Measurements from ENCODE around the gene IMMT.
A peak's percentile ranks its signal among the peaks of the same experiment; 100 is the strongest.

IMMT gene

DNA sequence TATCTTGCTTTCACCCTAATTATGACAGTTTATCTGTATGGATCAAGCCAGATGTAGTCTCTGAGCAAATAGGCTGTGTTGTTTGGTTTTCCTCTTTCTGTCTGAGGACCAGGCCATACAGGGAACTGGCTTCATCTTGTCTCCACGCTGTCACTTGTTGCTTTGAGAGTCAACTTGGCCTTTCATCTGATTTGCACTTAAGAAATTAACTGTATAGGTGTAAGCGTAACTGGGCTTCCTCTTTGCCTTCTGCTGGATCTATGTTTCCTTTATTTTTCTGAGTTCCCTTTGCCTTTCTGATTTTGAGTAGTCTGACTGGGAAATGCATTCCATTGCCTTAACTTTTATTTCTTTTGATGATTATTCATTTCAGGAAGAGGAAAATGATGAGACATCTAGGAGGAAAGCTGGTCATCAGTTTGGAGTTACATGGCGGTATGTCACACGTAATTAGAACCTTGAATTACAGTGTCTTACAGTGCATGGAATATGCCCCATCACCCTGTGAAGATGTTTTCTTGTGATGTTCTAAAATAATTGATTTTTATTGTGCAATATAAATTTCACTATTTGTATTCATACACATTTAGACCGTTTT lies 71.8 kb downstream of the IMMT start:
- no peak for DNase-seq
- Mint-ChIP-seq H3K27ac (no peak overlapping the region), H3K4me1 (ENCODE audit: low read depth) (no peaks in the 10 kb centered on the region), H3K27me3 (no peaks in the 10 kb centered on the region), H3K4me3 (no peak overlapping the region), H3K9me3 (no peaks in the 10 kb centered on the region), H3K36me3 (ENCODE audit: low read depth) (peaks cover 97% of the 10 kb centered on the region)

GRCh38 chr2:86118130-86118529 lies 77.1 kb downstream of the IMMT start:
- Mint-ChIP-seq H3K36me3 (ENCODE audit: low read depth) (peaks cover 97% of the 10 kb centered on the region), H3K27ac (no peak overlapping the region), H3K9me3 (no peaks in the 10 kb centered on the region), H3K4me3 (no peak overlapping the region), H3K4me1 (ENCODE audit: low read depth) (peaks cover 12% of the 10 kb centered on the region), H3K27me3 (no peaks in the 10 kb centered on the region)
- DNase-seq, result no peak

DNA sequence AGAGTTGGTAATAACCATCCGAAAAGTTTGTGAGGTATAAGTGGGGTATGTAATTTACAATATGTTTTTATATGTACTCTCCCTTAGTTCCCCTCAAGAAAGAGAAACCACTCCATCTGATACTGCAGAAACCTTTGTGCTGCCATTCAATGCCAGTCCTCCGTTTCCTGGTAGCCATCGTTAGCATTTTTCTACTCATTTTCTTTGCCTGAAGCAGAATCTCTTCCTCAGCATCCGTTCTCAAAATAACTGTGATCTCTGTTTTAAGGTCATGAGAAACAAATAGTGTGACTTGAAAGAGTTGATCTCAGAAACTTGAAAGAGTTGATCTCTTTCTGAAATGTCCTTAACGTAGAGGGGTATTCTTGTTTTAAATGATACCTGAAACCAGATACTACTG lies 88.2 kb downstream of the IMMT start:
- H3K4me3 Mint-ChIP-seq, result peak overlapping the region; percentile 92
- no peaks in the 10 kb centered on the region for H3K27me3 Mint-ChIP-seq
- DNase-seq, result no peak
- H3K4me1 Mint-ChIP-seq (ENCODE audit: low read depth), result peaks cover 59% of the 10 kb centered on the region
- peak overlapping the region; percentile 98 for H3K27ac Mint-ChIP-seq
- H3K36me3 Mint-ChIP-seq (ENCODE audit: low read depth), result peaks cover 93% of the 10 kb centered on the region
- H3K9me3 Mint-ChIP-seq, result no peaks in the 10 kb centered on the region

DNA sequence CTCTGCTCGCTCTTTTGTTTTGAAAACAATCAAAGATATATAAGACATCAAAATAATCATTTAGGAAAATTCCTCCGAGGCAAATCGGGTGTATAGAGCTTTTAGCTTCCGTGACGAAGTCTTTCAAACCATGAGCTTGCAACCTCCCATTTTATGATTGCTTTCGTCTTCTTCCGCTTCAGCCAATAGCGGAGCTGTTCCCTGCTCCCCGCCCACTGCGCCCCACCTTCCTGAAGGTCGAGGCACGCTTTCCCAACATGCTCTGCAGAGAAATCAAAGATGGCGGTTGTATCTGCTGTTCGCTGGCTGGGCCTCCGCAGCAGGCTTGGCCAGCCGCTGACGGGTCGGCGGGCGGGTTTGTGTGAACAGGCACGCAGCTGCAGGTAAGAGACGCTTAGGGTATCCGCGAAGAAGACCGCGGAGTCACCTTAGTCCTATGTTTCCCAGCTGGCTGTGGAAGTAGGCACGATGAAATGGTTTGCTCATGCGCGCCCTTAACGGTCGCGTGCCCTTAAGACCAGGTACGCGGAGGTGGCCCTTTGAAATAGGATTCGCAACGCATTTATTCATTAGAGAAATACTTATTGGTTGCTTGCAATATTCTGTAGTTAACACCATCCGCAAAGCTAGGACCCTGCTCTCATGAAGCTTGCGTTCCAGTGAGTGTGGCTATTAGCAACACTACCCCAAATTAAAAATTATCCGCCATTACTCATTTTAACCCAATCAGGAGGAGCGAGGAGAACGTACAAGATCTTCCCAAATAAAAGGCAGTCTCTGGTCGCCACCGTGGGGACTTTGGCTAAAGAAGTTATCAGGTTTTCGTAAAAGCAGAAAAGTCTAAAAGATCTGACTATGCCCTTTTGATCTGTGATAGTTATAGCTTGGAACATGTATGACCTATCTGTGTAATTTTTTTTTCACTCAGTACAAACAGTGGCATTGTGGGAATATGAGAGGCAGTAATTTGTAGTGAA lies 89.0 kb downstream of the IMMT start, which contains the start of gene PTCD3:
PTCD3 (plus strand) TSS at position 267 of the 977 bp plus-strand sequence; CDS start at position 280, 13 bp downstream.
- H3K4me1 Mint-ChIP-seq (ENCODE audit: low read depth), result peaks cover 66% of the 10 kb centered on the region
- peaks cover 94% of the 10 kb centered on the region for H3K36me3 Mint-ChIP-seq (ENCODE audit: low read depth)

GRCh38 chr2:86105252-86105968 lies 89.9 kb downstream of the IMMT start, which contains the start of gene POLR1A:
TSS of gene POLR1A (minus strand) at chr2:86105886. CDS start at chr2:86105776, 110 bp downstream.
- Mint-ChIP-seq H3K4me1 (ENCODE audit: low read depth) (peaks cover 65% of the 10 kb centered on the region), H3K27ac (peak within 1 kb of the TSS; percentile 98), H3K4me3 (peak within 1 kb of the TSS; percentile 92), H3K36me3 (ENCODE audit: low read depth) (peaks cover 94% of the 10 kb centered on the region), H3K27me3 (no peaks in the 10 kb centered on the region), H3K9me3 (no peaks in the 10 kb centered on the region)
- peak; percentile 87 for DNase-seq

More for the DNA sequence above, 89.0 kb downstream of the IMMT start, which contains the start of gene PTCD3:
- Mint-ChIP-seq H3K27me3 (no peaks in the 10 kb centered on the region), H3K4me3 (peak within 1 kb of the TSS; percentile 92), H3K27ac (peak within 1 kb of the TSS; percentile 98), H3K9me3 (no peaks in the 10 kb centered on the region)
- peak; percentile 93 for DNase-seq

DNA sequence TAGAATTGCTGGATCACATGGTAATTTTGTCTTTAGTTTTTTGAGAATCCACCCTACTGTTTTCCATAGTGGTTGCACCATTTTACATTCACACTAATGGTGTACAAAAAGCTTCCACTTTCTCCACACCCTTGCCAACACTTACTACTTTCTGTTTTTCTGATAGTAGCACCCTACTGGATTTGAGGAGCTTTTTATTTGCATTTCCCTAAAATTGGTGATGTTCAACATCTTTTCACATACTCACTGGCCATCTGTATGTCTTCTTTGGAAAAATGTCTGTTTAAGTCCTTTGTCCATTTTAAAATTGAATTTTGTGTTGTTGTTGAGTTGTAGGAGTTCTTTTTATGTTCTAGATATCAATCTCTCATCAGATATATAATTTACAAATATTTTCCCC lies 93.1 kb downstream of the IMMT start:
- Mint-ChIP-seq H3K36me3 (ENCODE audit: low read depth) (peaks cover 95% of the 10 kb centered on the region), H3K4me1 (ENCODE audit: low read depth) (peaks cover 52% of the 10 kb centered on the region), H3K4me3 (no peak overlapping the region), H3K27me3 (no peaks in the 10 kb centered on the region), H3K27ac (peak overlapping the region; percentile 53), H3K9me3 (no peaks in the 10 kb centered on the region)
- no peak for DNase-seq

- H3K4me3 Mint-ChIP-seq, result no peak overlapping the region
- no peak overlapping the region for H3K27ac Mint-ChIP-seq
- DNase-seq, result no peak
- H3K9me3 Mint-ChIP-seq, result no peaks in the 10 kb centered on the region
- H3K4me1 Mint-ChIP-seq (ENCODE audit: low read depth), result peaks cover 39% of the 10 kb centered on the region
- H3K36me3 Mint-ChIP-seq (ENCODE audit: low read depth), result peaks cover 97% of the 10 kb centered on the region
- no peaks in the 10 kb centered on the region for H3K27me3 Mint-ChIP-seq
These were observed 97.3 kb downstream of the IMMT start for GRCh38 chr2:86097913-86098312.

DNA sequence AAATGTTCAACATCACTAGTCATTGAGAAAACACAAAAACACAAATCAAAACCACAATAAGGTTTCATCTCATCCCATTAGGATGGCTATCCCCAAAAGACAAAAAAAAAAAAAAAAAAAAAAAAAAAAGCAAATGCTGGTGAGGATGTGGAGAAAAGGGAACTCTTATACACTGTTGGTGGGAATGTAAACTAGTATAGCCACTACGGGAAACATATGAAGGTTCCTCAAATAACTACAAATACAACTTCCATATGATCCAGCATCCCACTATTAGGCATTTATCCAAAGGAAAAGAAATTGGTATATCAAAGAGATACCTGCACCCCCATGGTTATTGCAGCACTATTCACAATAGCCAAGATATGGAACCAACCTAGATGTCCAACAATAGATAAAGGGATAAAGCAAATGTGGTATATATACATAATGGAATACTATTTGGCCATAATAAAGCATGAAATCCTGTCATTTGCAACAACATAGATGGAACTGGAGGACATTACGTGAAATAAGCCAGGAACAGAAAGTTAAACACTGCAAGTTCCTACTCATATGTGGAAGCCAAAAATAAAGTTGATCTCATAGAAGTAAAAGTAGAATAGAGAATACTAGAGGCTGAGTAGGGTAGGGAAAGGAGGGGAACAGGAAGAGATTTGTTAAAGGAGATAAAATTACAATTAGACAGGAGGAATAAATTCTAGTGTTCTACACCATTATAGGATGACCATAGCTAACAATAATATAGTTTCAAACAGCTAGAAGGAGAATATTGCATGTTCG lies 98.0 kb downstream of the IMMT start:
- H3K27me3 Mint-ChIP-seq, result no peaks in the 10 kb centered on the region
- H3K36me3 Mint-ChIP-seq (ENCODE audit: low read depth), result peaks cover 97% of the 10 kb centered on the region
- H3K4me1 Mint-ChIP-seq (ENCODE audit: low read depth), result peaks cover 33% of the 10 kb centered on the region
- no peaks in the 10 kb centered on the region for H3K9me3 Mint-ChIP-seq
- DNase-seq, result no peak
- H3K4me3 Mint-ChIP-seq, result no peak overlapping the region
- H3K27ac Mint-ChIP-seq, result no peak overlapping the region

GRCh38 chr2:86094229-86094628 lies 101.0 kb downstream of the IMMT start:
- no peaks in the 10 kb centered on the region for H3K9me3 Mint-ChIP-seq
- no peaks in the 10 kb centered on the region for H3K27me3 Mint-ChIP-seq
- no peak for DNase-seq
- H3K36me3 Mint-ChIP-seq (ENCODE audit: low read depth), result peaks cover 92% of the 10 kb centered on the region
- no peak overlapping the region for H3K27ac Mint-ChIP-seq
- no peak overlapping the region for H3K4me3 Mint-ChIP-seq
- peaks cover 18% of the 10 kb centered on the region for H3K4me1 Mint-ChIP-seq (ENCODE audit: low read depth)

Data from activated T-cell treated with anti-CD3 and anti-CD28 coated beads, Interleukin-2, amount 50 U/mL, for 24 hours (primary cell).